Cerebellar cortex (tissue), 1 donor: ENCODE measurements around the gene CENPA.
"Not testable (repeated sequence)": the region's sequence is repeated elsewhere in the genome, so short reads cannot be mapped to it uniquely, and the experiment has no call there.

Experiments used
- DNase-seq: peaks from one replicate; pipeline ENCODE4 v3.0.0-alpha.2; 2015; ENCODE audit warnings: low spot score

The CENPA gene

GRCh38 chr2:26785431-26786206, at the start of gene CENPA:
Gene CENPA, plus strand, starts transcription at chr2:26786056. Its CDS starts 141 bp downstream, at chr2:26786197.
- DNase-seq: peak; percentile 99

GRCh38 chr2:26737221-26737620, 48.6 kb upstream of the CENPA start:
- no peak for DNase-seq

- DNase-seq: no peak
Observed at GRCh38 chr2:26738481-26738880, 47.4 kb upstream of the CENPA start.

GRCh38 chr2:26739514-26739913, 46.3 kb upstream of the CENPA start:
- DNase-seq: no peak

- no peak for DNase-seq
Observed at GRCh38 chr2:26740346-26740745, 45.5 kb upstream of the CENPA start.

- DNase-seq: no peak
Observed at GRCh38 chr2:26740890-26741302, 45.0 kb upstream of the CENPA start.

- DNase-seq: no peak
Observed at GRCh38 chr2:26742048-26742770, 43.6 kb upstream of the CENPA start.

GRCh38 chr2:26743852-26744251, 42.0 kb upstream of the CENPA start:
- no peak for DNase-seq

GRCh38 chr2:26744953-26745352, 40.9 kb upstream of the CENPA start:
- DNase-seq: no peak

- peak; percentile 88 for DNase-seq
Observed at GRCh38 chr2:26745609-26746327, 40.1 kb upstream of the CENPA start.

- DNase-seq: no peak
Observed at GRCh38 chr2:26746934-26747333, 38.9 kb upstream of the CENPA start.

GRCh38 chr2:26749787-26750420, 36.0 kb upstream of the CENPA start:
- DNase-seq: not testable (repeated sequence)

GRCh38 chr2:26750467-26750866, 35.4 kb upstream of the CENPA start:
- DNase-seq: not testable (repeated sequence)

- no peak for DNase-seq
Observed at GRCh38 chr2:26752656-26753055, 33.2 kb upstream of the CENPA start.

- DNase-seq: no peak
Observed at GRCh38 chr2:26754539-26754938, 31.3 kb upstream of the CENPA start.

GRCh38 chr2:26754972-26755670, 30.7 kb upstream of the CENPA start:
- no peak for DNase-seq

GRCh38 chr2:26756337-26756736, 29.5 kb upstream of the CENPA start:
- no peak for DNase-seq

GRCh38 chr2:26757873-26758789, 27.7 kb upstream of the CENPA start:
- peak; percentile 61 for DNase-seq

GRCh38 chr2:26758790-26759321, 27.0 kb upstream of the CENPA start:
- no peak for DNase-seq

- no peak for DNase-seq
Observed at GRCh38 chr2:26759845-26760244, 26.0 kb upstream of the CENPA start.
